Endodermal cell (in vitro differentiated cells): ENCODE measurements around the gene SYPL1. TPM values are rescaled to one million over a fixed set of nuclear protein-coding genes. Genes with fewer than 3 reads are reported as not detected.

Experiments
- DNase-seq: peaks from one replicate; pipeline ENCODE4 v3.0.0-alpha.2; 2017
- H3K27ac ChIP-seq: 2 replicates; pipeline ENCODE4 v1.5.1; 2013; ENCODE audit warnings: mild to moderate bottlenecking, low read depth, low read length, moderate library complexity
- H3K27me3 ChIP-seq: 2 replicates; pipeline ENCODE4 v1.6.1; 2013; ENCODE audit warnings: mild to moderate bottlenecking, low read length, moderate library complexity; ENCODE audit not compliant: insufficient read depth, control insufficient read depth, poor library complexity, severe bottlenecking
- H3K36me3 ChIP-seq: 2 replicates; pipeline ENCODE4 v1.7.0; 2013; ENCODE audit warnings: mild to moderate bottlenecking, low read length, moderate library complexity; ENCODE audit not compliant: control insufficient read depth, insufficient read depth
- H3K4me1 ChIP-seq: one replicate; pipeline ENCODE4 v1.7.0; 2013; ENCODE audit warnings: low read length; ENCODE audit not compliant: control insufficient read depth, insufficient read depth
- H3K4me3 ChIP-seq: 2 replicates; pipeline ENCODE4 v1.5.1; 2013; ENCODE audit warnings: mild to moderate bottlenecking, low read length, moderate library complexity
- H3K9ac ChIP-seq: 2 replicates; pipeline ENCODE4 v1.6.1; 2013; ENCODE audit warnings: mild to moderate bottlenecking, low read length, moderate library complexity; ENCODE audit not compliant: poor library complexity, severe bottlenecking; ENCODE audit errors: extremely low read depth
- H3K9me3 ChIP-seq: 2 replicates; pipeline ENCODE4 v1.6.1; 2013; ENCODE audit warnings: mild to moderate bottlenecking, low read length, moderate library complexity; ENCODE audit not compliant: control insufficient read depth
- H3K27ac Mint-ChIP-seq: 2 replicates; pipeline ENCODE4 v1.8.0; 2020; ENCODE audit warnings: mixed read lengths
- H3K27me3 Mint-ChIP-seq: 2 replicates; pipeline ENCODE4 v1.8.0; 2021; ENCODE audit warnings: mild to moderate bottlenecking, mixed read lengths; ENCODE audit not compliant: insufficient read depth
- H3K36me3 Mint-ChIP-seq: 2 replicates; pipeline ENCODE4 v1.8.0; 2020; ENCODE audit warnings: low read depth, mixed read lengths
- H3K4me1 Mint-ChIP-seq: 2 replicates; pipeline ENCODE4 v1.8.0; 2020; ENCODE audit warnings: mixed read lengths
- H3K4me3 Mint-ChIP-seq: 2 replicates; pipeline ENCODE4 v1.8.0; 2020; ENCODE audit warnings: mild to moderate bottlenecking, moderate library complexity, mixed read lengths
- H3K9me3 Mint-ChIP-seq: 2 replicates; pipeline ENCODE4 v1.8.0; 2020; ENCODE audit warnings: mild to moderate bottlenecking, mixed read lengths
- CTCF ChIP-seq: fragments of 200-600 bp; sonication (generic); conservative IDR thresholded peaks from 2 replicates; pipeline ENCODE4 v1.5.0; 2021; ENCODE audit warnings: antibody characterized with exemption, mild to moderate bottlenecking
- whole genome bisulfite sequencing, 2 experiments: methylation state at CpG; one replicate each; pipeline versions ENCODE4 v1.1.5 to v1.1.7; 2013; ENCODE audit warnings: missing lambda C conversion rate in 2 of 2, mixed read lengths in 1 of 2; ENCODE audit not compliant: insufficient coverage in 1 of 2, insufficient read length in 1 of 2; 5-methylcytosine and 5-hydroxymethylcytosine counted together
- total RNA-seq, 2 donors: library from RNA; stranded (reverse); fragmentation: NEBNext Ultra II Directional in 1 of 2; extraction: Animal tissue kit (Norgen Biotek cat#: 25700) in 1 of 2; gene quantifications; 2 replicates in 1 of 2; 3 replicates in 1 of 2; pipeline ENCODE4 v1.2.1, GENCODE V29; 2021

The SYPL1 gene
- total RNA-seq, 2 donors from 2014 or later = 74.8 to 76.7 TPM

GRCh38 chr7:106068538-106068961 lies 43.6 kb downstream of the SYPL1 start:
- Histone ChIP-seq H3K9ac (no peak overlapping the region), H3K9me3 (no peaks in the 10 kb centered on the region), H3K27ac (no peak overlapping the region), H3K27me3 (no peaks in the 10 kb centered on the region), H3K36me3 (no peaks in the 10 kb centered on the region), H3K4me3 (no peak overlapping the region), H3K4me1 (peaks cover 7% of the 10 kb centered on the region)
- no peaks in the 10 kb centered on the region for H3K9me3 Mint-ChIP-seq
- peaks cover 27% of the 10 kb centered on the region for H3K4me1 Mint-ChIP-seq
- H3K27ac Mint-ChIP-seq = no peak overlapping the region
- WGBS, 2 experiments = 94 to 100% methylated on average over 3 to 4 of the region's 4 CpGs
- no peaks in the 10 kb centered on the region for H3K27me3 Mint-ChIP-seq
- H3K36me3 Mint-ChIP-seq = no peaks in the 10 kb centered on the region
- TF ChIP-seq CTCF = no peak
- no peak for DNase-seq
- H3K4me3 Mint-ChIP-seq = no peak overlapping the region

GRCh38 chr7:106067678-106068077 lies 44.4 kb downstream of the SYPL1 start:
- Histone ChIP-seq H3K27ac (no peak overlapping the region), H3K4me3 (no peak overlapping the region), H3K9me3 (no peaks in the 10 kb centered on the region), H3K4me1 (peaks cover 7% of the 10 kb centered on the region), H3K36me3 (no peaks in the 10 kb centered on the region), H3K9ac (no peak overlapping the region), H3K27me3 (no peaks in the 10 kb centered on the region)
- WGBS, 2 experiments = 95 to 100% methylated on average over 1 to 3 of the region's 3 CpGs
- Mint-ChIP-seq H3K4me1 (peaks cover 24% of the 10 kb centered on the region), H3K4me3 (no peak overlapping the region), H3K9me3 (no peaks in the 10 kb centered on the region), H3K36me3 (no peaks in the 10 kb centered on the region), H3K27me3 (no peaks in the 10 kb centered on the region), H3K27ac (no peak overlapping the region)
- TF ChIP-seq CTCF = no peak
- no peak for DNase-seq

GRCh38 chr7:106065575-106066500 lies 46.3 kb downstream of the SYPL1 start:
- Mint-ChIP-seq H3K4me1 (peaks cover 13% of the 10 kb centered on the region), H3K27ac (no peak overlapping the region), H3K36me3 (no peaks in the 10 kb centered on the region), H3K4me3 (no peak overlapping the region), H3K27me3 (no peaks in the 10 kb centered on the region), H3K9me3 (peaks cover 6% of the 10 kb centered on the region)
- no peak for DNase-seq
- H3K4me3 ChIP-seq = no peak overlapping the region
- H3K4me1 ChIP-seq = peaks cover 7% of the 10 kb centered on the region
- no peaks in the 10 kb centered on the region for H3K9me3 ChIP-seq
- H3K27ac ChIP-seq = peak overlapping the region; percentile 19
- 78 to 90% methylated on average over 15 to 26 of the region's 26 CpGs for WGBS, 2 experiments
- no peak overlapping the region for H3K9ac ChIP-seq
- no peak for TF ChIP-seq CTCF
- no peaks in the 10 kb centered on the region for H3K36me3 ChIP-seq
- H3K27me3 ChIP-seq = no peaks in the 10 kb centered on the region
